GM18909 (cell line): ENCODE data around the gene DCLK1.

ENCODE experiments used
- ATAC-seq: cut with Tn5 transposase; IDR thresholded peaks from one replicate; pipeline ENCODE4 v1.9.1; 2021; ENCODE audit warnings: mild to moderate bottlenecking; ENCODE audit not compliant: unreplicated experiment, poor library complexity

Gene DCLK1

DNA sequence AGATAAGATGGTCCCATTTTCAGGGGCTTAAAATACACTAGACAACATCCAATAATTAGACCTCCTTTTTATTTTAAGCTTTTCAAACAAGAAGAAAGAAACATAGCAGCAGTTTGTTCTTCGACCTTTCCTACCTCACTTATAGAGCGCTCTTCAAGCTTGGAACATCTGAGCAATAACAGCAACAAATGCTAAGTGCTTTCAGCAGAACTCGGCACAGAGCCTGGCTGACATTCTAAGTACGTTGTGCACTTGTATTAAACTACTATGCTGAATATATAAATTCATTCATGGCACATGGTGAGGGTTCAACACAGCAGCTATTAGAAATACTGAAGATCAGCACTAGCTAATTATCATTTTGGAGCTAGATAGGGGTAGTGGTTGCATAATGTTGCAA, 398.6 kb downstream of the DCLK1 start:
- ATAC-seq: no peak

DNA sequence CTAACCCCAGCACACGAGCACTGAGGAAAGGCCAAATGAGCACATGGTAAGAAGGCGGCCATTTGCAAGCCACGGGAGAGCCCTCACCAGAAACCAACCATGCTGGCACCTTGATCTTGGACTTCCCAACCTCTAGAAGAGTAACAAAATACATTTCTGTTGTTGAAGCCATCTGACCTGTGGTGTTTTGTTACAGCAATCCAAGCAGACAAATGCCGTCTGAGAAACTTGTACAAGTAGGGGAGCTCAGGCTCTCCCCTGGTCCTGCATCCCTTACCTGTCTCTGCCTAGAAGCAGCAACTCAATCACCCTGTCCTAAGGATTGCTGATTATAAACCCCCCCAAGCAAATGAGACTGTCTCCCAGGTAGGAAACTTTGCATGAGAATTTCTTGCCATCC, 399.7 kb downstream of the DCLK1 start:
- ATAC-seq: no peak

DNA sequence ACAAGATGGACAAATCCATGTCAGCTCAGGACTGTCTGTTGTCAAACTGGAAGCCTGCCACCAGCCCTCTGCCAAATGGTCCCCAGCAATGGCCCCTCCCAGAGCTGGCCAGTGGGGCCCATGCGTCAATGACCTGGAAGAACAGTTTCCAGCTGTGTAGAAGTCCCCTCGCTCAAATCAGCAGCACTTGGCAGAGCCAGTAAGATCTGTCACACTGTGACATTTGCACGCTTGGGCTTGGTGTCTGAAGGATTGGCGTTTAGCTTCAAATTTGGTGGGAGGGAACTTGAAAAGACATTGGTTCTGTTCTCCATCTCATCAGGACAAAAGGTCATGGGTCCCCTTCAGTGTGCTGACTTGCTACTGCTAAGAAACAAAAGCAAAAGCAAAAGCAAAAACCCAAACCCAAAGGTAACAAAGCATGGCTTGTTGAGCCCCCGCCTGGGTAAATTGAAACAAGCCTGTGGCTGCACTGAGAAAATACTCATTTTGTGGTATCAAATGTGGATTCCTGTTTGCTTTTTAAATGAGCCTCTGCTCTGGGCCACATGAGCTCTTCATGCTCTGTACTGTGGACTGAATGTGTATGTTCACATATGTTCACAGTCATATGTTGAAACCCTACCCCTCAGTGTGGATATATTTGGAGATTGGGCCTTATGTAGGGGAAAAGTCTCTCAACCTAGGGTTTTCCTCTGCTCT, 401.1 kb downstream of the DCLK1 start:
- peak; percentile 88 for ATAC-seq

DNA sequence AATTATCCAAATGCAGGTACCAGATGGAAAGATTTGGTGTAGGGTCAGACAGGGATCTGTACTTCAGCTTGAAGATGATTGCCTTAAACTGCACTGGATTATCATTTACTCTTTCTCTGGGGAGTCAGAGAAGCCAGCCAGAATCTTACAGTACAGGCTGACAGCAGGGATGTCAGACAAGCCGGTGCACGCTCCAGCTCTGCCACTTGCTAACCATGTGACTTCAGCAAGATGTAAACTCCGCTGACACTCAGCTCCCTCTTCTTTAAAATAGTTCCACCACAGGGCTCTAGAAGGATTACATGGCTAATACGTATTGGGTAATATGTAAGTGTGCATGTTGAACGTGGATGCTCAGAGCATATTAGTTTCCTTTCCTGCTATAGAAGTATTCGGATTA, 403.3 kb downstream of the DCLK1 start:
- no peak for ATAC-seq

DNA sequence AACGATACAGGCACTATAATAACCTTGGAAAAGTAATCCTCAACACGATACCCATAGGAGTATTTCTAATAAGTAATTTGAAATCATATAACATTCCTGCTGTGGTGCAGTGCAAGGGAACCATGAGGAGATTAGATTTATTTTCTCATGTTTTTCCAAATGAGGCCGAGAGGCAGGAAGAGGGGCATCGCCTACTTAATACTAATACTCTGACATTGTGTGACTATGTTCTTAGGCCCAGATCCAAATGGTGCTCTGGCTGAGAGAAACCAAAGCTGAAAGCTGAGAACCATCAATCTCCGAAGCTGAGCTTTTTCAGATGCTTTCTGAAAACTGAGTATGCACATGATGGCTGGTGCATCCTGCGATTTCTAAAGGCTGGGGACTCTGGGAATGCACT, 406.7 kb downstream of the DCLK1 start:
- ATAC-seq: no peak

DNA sequence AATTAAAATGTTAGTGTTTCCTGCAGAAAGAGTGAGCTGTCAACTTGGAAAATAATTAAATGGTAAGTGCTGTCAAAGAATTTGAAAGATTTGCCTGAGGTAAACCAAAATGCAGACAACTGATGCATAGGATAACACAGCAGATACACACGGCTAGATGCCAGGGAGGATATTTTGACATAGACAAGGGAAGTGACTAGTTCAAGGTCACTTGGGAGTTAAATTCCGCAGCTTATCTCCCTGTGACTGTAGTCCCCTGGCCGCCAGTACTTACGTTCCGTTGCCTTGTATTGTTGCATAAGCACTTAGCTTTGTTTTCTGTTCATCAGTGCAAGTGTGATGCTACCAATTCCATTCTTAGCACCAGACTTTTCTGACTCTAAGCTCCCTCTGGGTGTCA, 407.4 kb downstream of the DCLK1 start:
- no peak for ATAC-seq

DNA sequence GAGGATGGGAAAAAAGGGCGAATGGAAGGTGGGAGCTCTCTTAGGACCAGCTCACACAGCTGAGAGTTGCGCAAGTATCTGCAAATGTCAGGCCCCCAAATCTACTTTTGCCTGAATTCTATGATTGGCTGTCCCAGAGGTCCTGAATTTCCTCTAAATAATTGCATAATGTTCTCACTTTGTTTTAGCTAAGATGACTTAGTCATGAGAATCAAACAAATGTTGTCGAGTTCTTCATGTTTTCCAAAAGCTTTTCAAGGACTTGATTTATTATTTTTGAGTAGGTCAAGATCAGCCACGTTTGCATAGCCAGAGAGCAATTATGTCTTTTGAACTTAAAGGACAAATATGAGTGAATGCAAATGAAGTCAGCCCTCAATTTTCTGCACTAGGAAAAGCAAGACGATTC, 408.1 kb downstream of the DCLK1 start:
- no peak for ATAC-seq

DNA sequence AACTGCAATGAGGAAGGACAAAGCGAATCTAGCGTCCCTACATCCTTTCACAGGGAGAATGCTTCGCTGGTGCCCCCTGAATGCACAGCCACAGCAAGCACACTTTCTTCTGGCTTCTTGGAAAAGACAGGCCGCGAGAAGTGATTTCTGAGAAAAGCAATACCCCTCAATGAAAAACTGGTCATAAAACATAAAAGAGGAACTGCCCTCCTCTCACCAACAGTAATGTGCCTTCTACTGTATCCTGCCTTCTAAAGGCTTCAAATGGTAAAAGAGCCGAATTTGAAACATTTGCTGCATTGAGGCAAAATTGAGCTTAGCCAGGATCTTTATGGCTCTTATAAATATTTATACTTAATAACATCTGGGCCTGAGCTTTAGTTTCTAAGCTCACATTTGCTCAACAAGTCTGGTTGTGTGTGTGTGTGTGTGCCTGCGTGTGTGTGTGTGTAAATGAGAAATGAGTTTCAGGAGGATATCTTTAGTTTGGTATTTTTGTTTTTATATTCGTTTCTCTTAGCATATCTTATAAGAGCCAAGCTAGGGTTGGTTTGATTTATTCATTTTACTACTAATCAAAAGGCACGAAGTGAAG, 408.6 kb downstream of the DCLK1 start:
- ATAC-seq: no peak

DNA sequence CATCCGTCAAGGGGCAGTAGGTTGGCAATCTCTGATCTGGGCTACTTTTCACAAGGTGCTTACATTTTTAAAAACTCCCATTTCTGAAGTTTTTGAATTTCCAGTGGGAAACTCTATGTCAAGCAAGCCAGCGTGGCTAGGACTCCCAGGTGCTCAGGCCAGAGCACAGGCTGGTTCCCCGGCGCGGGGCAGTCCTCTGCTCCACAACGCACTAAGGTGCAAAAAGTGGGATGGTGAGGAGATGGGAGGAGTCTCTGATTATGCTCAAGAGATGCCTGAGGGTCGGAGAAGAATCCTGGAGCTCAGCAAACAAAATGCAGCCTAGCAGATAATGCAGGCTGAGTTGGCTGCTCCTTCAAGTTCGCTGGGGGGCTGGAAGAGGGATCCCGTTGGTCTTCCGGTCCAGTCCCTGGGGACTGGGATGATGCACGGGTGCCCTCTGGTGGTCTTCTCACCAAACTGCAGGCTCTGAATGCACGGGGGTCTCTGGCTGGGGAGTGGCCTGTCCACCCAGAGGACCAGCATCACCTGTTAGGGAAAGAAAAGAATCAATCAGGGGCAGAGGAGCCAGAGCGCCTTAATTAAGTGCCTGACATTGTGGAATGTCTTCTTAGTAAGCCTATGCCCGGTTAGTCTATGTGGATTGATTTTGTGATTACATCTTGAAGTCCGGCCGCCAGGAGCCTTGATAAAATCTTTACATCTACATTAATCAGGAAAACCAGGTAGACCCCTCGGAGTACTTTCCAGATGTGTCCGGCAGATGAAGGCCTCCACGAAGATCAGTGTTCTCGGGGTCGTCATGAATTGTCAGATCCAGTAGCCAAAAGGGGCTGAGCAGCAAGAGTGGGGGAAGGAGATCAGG, 410.3 kb downstream of the DCLK1 start:
- peak; percentile 68 for ATAC-seq

DNA sequence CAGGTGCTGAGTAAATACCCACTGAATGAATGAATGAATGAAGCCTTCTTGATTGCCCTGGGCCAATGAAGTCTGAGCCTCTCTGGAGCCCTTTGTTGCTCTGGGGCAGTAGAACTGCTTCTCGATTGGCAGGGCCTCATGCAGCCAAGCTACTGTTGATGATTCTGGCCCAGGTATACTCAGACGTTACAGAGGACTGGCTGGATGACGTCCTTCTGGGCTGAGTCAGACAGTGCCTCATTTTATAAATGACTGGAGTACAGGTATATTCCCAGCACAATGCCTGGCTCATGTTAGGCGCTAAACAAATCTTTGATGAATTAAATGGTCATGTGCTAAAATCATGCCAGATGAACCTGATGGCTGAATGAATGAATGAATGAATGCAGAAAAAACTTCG, 410.9 kb downstream of the DCLK1 start:
- ATAC-seq: no peak
